ENCODE results near the gene CANX.
"Not testable (repeated sequence)": the region's sequence is repeated elsewhere in the genome, so short reads cannot be mapped to it uniquely, and the experiment has no call there.

CANX gene, protein sequence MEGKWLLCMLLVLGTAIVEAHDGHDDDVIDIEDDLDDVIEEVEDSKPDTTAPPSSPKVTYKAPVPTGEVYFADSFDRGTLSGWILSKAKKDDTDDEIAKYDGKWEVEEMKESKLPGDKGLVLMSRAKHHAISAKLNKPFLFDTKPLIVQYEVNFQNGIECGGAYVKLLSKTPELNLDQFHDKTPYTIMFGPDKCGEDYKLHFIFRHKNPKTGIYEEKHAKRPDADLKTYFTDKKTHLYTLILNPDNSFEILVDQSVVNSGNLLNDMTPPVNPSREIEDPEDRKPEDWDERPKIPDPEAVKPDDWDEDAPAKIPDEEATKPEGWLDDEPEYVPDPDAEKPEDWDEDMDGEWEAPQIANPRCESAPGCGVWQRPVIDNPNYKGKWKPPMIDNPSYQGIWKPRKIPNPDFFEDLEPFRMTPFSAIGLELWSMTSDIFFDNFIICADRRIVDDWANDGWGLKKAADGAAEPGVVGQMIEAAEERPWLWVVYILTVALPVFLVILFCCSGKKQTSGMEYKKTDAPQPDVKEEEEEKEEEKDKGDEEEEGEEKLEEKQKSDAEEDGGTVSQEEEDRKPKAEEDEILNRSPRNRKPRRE
- long read RNA-seq, donor 1, full-length matches to known transcripts, result 66 of 125 reads
- long read RNA-seq, donor 1, partial matches to known transcripts, result 46 of 125 reads
- long read RNA-seq, donor 1, other reads (novel, unspliced or antisense), result 13 of 125 reads
- long read RNA-seq, donor 2, full-length matches to known transcripts, result 46 of 76 reads
- long read RNA-seq, donor 2, partial matches to known transcripts, result 23 of 76 reads
- long read RNA-seq, donor 2, other reads (novel, unspliced or antisense), result 7 of 76 reads
- long read RNA-seq, donor 3, full-length matches to known transcripts, result 38 of 91 reads
- long read RNA-seq, donor 3, partial matches to known transcripts, result 45 of 91 reads
- long read RNA-seq, donor 3, other reads (novel, unspliced or antisense), result 8 of 91 reads
- long read RNA-seq, donor 4, full-length matches to known transcripts, result 63 of 154 reads
- long read RNA-seq, donor 4, partial matches to known transcripts, result 84 of 154 reads
- long read RNA-seq, donor 4, other reads (novel, unspliced or antisense), result 7 of 154 reads
- long read RNA-seq, donor 5, full-length matches to known transcripts, result 40 of 158 reads
- long read RNA-seq, donor 5, partial matches to known transcripts, result 103 of 158 reads
- long read RNA-seq, donor 5, other reads (novel, unspliced or antisense), result 15 of 158 reads
- long read RNA-seq, donor 6, full-length matches to known transcripts, result 40 of 184 reads
- long read RNA-seq, donor 6, partial matches to known transcripts, result 139 of 184 reads
- long read RNA-seq, donor 6, other reads (novel, unspliced or antisense), result 5 of 184 reads
- long read RNA-seq, donor 7, full-length matches to known transcripts, result 73 of 208 reads
- long read RNA-seq, donor 7, partial matches to known transcripts, result 103 of 208 reads
- long read RNA-seq, donor 7, other reads (novel, unspliced or antisense), result 32 of 208 reads
- long read RNA-seq, donor 8, full-length matches to known transcripts, result 65 of 131 reads
- long read RNA-seq, donor 8, partial matches to known transcripts, result 55 of 131 reads
- long read RNA-seq, donor 8, other reads (novel, unspliced or antisense), result 11 of 131 reads

DNA sequence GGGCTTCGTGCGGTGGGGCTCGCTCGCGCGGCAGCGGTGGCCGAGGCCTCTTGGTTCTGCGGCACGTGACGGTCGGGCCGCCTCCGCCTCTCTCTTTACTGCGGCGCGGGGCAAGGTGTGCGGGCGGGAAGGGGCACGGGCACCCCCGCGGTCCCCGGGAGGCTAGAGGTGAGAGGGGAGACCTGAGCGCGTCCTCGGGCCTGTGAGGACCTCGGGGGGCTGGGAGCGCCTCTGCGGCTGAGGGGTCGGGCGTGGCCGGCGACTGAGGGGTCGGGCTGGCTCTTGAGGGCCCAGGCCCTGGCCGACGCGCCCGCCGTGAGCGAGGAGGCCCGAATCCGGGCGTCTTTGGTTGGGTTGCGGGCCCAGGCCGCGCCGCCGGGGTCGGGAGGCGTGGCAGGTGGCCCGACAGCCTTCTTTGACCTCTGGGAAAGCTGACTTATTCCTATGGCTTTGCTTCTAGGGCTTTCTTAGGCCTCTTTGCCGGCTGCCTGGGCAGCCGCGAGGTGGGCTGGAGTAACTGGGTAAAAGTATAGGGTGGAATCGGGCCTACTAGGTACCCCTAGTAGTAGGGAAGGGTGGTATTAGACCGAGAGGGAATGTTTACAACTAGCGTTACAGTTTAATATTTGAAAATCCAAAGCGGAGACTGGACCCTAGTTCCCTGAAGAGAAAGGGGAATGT lies at the start of gene CANX:
TSS of gene CANX (plus strand) at position 33 of the 681 bp plus-strand sequence. CDS start 6,715 bp downstream, outside the sequence.
- DNase-seq, result peak; percentile 94

DNA sequence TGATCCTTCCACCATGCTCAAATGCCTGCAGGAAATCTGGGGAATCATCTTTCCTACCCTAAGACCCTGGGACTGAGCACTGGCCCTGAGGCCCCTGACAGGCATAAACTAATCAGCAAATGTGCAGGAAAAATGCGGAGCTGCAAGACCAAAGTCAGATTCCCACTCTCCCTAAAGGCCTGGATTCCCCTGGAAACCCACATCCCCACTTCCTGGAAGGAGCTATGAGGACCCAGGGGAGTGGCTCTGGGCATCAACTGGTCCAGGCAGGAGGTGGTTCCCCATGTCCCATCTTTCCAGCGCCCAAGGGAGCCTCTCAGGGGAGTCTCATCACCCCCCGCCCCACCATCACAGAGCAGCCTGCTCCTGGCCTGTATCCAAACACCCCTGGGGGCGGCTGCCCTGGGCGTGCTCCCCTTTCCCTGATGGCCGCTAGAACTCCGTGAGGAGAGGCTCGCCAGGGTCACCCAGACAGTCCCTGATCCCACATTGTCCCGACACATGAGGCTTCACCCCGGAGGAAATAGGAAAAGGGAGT lies 49.5 kb upstream of the CANX start:
- not testable (repeated sequence) for DNase-seq

DNA sequence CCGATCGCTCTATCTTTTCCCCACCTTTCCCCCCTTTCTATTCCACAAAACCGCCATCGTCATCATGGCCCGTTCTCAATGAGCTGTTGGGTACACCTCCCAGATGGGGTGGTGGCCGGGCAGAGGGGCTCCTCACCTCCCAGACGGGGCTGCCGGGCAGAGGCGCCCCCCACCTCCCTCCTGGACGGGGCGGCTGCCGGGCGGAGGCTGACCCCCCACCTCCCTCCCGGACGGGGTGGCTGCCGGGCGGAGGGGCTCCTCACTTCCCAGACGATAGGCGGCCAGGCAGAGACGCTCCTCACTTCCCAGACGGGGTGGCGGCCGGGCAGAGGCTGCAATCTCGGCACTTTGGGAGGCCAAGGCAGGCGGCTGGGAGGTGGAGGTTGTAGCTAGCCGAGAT lies 48.5 kb upstream of the CANX start:
- not testable (repeated sequence) for DNase-seq

DNA sequence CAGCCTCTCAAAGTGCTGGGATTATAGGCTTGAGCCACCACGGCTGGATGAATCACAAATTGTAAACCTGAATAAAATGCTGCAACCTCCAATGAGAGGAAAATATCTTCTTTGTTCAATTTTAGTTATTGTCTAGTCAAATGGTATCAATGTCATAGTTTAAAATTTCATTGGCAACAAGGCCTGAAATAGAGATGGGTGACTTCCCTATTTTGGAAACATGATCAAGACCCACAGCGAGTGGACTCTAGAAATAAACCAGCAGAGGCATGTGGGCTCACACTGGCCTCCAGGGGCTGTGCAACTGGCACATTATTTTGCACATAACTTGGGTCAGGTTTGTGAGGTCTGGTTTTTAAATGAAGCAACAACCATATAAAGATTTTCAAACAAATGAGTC lies 45.6 kb upstream of the CANX start:
- not testable (repeated sequence) for DNase-seq

GRCh38 chr5:179657302-179658178 lies 41.2 kb upstream of the CANX start:
- not testable (repeated sequence) for DNase-seq

GRCh38 chr5:179658179-179658856 lies 40.4 kb upstream of the CANX start:
- DNase-seq, result peak; percentile 54

DNA sequence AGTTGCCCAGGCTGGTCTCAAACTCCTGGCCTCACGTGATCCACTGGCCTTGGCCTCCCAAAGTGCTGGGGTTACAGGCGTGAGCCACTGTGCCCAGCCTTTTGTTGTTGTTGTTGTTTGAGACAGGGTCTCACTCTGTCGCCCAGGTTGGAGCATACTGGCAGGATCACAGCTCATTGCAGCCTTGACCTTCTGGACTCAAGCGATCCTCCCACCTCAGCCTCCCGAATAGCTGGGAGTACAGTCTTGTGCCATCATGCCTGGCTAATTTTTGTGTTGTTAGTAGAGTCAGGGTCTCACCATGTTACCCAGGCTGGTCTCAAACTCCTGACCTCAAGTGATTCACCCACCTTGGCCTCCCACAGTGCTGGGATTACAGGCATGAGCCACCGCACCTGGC lies 37.1 kb upstream of the CANX start:
- DNase-seq, result not testable (repeated sequence)

- no peak for DNase-seq
Observed at GRCh38 chr5:179668391-179668790, 30.4 kb upstream of the CANX start.

GRCh38 chr5:179678223-179679013 lies 20.3 kb upstream of the CANX start:
- peak; percentile 98 for DNase-seq

GRCh38 chr5:179679014-179679674 lies 19.6 kb upstream of the CANX start:
- no peak for DNase-seq

GRCh38 chr5:179680014-179680779 lies 18.6 kb upstream of the CANX start:
- no peak for DNase-seq

DNA sequence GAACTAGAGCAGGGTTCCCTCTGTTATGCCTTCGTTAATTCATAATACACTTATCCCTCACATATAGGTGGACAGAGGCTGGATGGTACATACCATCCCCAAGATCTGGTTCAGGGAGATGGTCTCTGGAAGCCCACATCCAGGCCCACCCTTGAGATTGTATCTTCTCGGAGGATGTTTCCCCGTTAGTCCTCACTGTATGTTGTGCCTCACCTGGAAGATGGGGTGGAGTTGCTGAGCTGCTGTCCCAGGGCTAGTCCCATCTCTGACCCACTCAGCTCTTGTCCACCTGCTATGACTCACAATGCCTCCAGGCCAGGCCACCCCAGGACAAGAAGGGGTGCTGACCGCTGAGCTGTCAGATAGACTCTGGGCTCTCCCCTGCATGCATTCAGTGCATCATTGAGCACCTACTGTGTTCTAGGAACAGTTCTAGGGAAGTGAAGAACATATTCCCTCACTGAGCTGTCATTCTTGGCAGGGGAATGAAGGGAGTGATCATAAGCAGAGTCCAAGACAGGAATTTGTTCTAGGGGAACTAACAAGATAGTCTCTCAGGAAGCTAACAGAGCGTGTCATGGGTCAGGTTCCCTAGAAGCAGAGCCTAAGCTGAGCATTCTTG lies 17.9 kb upstream of the CANX start, which contains the start of gene CBY3:
TSS of gene CBY3 (minus strand) at position 255 of the 622 bp plus-strand sequence. CDS start at position 139, 116 bp downstream.
- no peak for DNase-seq

DNA sequence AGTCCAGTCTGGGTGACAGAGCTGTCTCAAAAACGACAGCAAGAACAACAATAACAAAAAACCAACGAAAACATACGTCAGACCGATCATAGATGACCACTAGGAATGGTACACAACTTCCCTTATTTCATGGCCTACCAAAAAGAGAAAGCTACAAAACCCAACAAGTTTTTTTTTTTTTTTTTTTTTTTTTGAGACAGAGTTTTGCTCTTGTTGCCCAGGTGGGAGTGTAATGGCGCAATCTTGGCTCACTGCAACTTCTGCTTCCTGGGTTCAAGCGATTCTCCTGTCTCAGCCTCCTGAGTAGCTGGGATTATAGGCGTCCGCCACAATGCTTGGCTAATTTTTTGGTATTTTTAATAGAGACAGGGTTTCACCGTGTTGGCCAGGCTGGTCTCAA lies 9.6 kb upstream of the CANX start:
- DNase-seq, result not testable (repeated sequence)

GRCh38 chr5:179694561-179694960 lies 4.2 kb upstream of the CANX start:
- no peak for DNase-seq

GRCh38 chr5:179696603-179697002 lies 2.2 kb upstream of the CANX start:
- DNase-seq, result no peak

- DNase-seq, result no peak
Observed at GRCh38 chr5:179697108-179697507, 1.7 kb upstream of the CANX start.
